Common myeloid progenitor, CD34-positive (primary cell): ENCODE measurements around the gene CKM.

Experiments used
- CTCF ChIA-PET: fragments of 350-600 bp; sonication (Branson Sonifier 250); formaldehyde crosslinking; loops from one replicate; lab custom pipeline; 2021; ENCODE audit warnings: antibody characterized with exemption; lab: Charles Lee
- POLR2A ChIA-PET: fragments of 350-600 bp; sonication (Branson Sonifier 250); formaldehyde crosslinking; loops from one replicate; lab custom pipeline; 2021; ENCODE audit warnings: antibody characterized with exemption; lab: Charles Lee
- DNase-seq, 3 donors: peaks; one replicate each; pipeline versions ENCODE4 v3.0.0 to v3.0.0-alpha.2; 2013
- H3K27ac ChIP-seq, 2 experiments: 1 replicate in 1 of 2; 2 replicates in 1 of 2; pipeline ENCODE4 v1.7.0; 2013; ENCODE audit warnings: inconsistent platforms in 2 of 2, low read length in 2 of 2, mild to moderate bottlenecking in 2 of 2, low read depth in 1 of 2, moderate library complexity in 1 of 2; ENCODE audit not compliant: severe bottlenecking in 2 of 2, insufficient read depth in 1 of 2, poor library complexity in 1 of 2
- H3K27me3 ChIP-seq, 5 experiments: replicated peaks in 2 of 5; 1 replicate in 3 of 5; 2 replicates in 2 of 5; pipeline versions ENCODE4 v1.6.1 to v1.7.0; 2013; ENCODE audit warnings: low read length in 4 of 5, mild to moderate bottlenecking in 2 of 5, moderate library complexity in 2 of 5, inconsistent platforms in 1 of 5; ENCODE audit not compliant: insufficient read depth in 5 of 5, control insufficient read depth in 4 of 5
- H3K36me3 ChIP-seq, 4 experiments: 1 replicate in 2 of 4; 2 replicates in 2 of 4; pipeline versions ENCODE4 v1.6.1 to v1.7.0; 2013; ENCODE audit warnings: low read length in 3 of 4, control low read depth in 1 of 4, mild to moderate bottlenecking in 1 of 4; ENCODE audit not compliant: control insufficient read depth in 4 of 4, insufficient read depth in 4 of 4
- H3K4me1 ChIP-seq, 4 experiments: 1 replicate in 3 of 4; 2 replicates in 1 of 4; pipeline versions ENCODE4 v1.6.1 to v1.7.1; 2013; ENCODE audit warnings: low read length in 3 of 4, mild to moderate bottlenecking in 3 of 4, control low read depth in 1 of 4, inconsistent platforms in 1 of 4, moderate library complexity in 1 of 4; ENCODE audit not compliant: control insufficient read depth in 4 of 4, insufficient read depth in 4 of 4; ENCODE audit errors: control extremely low read depth in 1 of 4
- H3K4me3 ChIP-seq, 7 experiments: 1 replicate in 4 of 7; 2 replicates in 3 of 7; pipeline versions ENCODE4 v1.5.1 to v1.7.0; 2013; ENCODE audit warnings: mild to moderate bottlenecking in 7 of 7, low read length in 6 of 7, moderate library complexity in 6 of 7, inconsistent platforms in 2 of 7, low read depth in 2 of 7, control low read depth in 1 of 7; ENCODE audit not compliant: insufficient read depth in 4 of 7, control insufficient read depth in 1 of 7; ENCODE audit errors: extremely low read depth in 1 of 7
- H3K9me3 ChIP-seq, 5 experiments: 1 replicate in 4 of 5; 2 replicates in 1 of 5; pipeline versions ENCODE4 v1.6.1 to v1.7.1; 2013; ENCODE audit warnings: low read length in 4 of 5, mild to moderate bottlenecking in 2 of 5, inconsistent platforms in 1 of 5, low read depth in 1 of 5, moderate library complexity in 1 of 5; ENCODE audit not compliant: control insufficient read depth in 4 of 5, insufficient read depth in 2 of 5; ENCODE audit errors: control extremely low read depth in 1 of 5
- WGBS: methylation state at CpG from one replicate; pipeline ENCODE4 v1.1.5; 2013; ENCODE audit not compliant: insufficient coverage; 5-methylcytosine and 5-hydroxymethylcytosine counted together

Gene CKM

GRCh38 chr19:45354241-45354842 lies 31.7 kb upstream of the CKM start:
- H3K36me3 ChIP-seq: peaks cover 4 to 76% (median 34%) of the 10 kb centered on the region in 4 experiments
- no peak overlapping the region for H3K4me3 ChIP-seq
- no peaks in the 10 kb centered on the region for H3K27me3 ChIP-seq
- ChIA-PET POLR2A (no interaction called here), CTCF (no interaction called here)
- no peaks in the 10 kb centered on the region for H3K4me1 ChIP-seq
- H3K27ac ChIP-seq: no peak overlapping the region
- DNase-seq: no peak
- H3K9me3 ChIP-seq: no peaks in the 10 kb centered on the region
- WGBS: 94% methylated on average over 8 of the region's 11 CpGs

- Histone ChIP-seq H3K27me3 (peaks cover 0 to under 1% (median 0%) of the 10 kb centered on the region in 5 experiments), H3K4me3 (no peak overlapping the region), H3K36me3 (peaks cover 4 to 64% (median 29%) of the 10 kb centered on the region in 4 experiments), H3K4me1 (no peaks in the 10 kb centered on the region), H3K9me3 (no peaks in the 10 kb centered on the region), H3K27ac (no peak overlapping the region)
- POLR2A ChIA-PET: no interaction called here
- WGBS: 98% methylated on average over 19 of the region's 20 CpGs
- DNase-seq: no peak
- CTCF ChIA-PET: no interaction called here
Measured at GRCh38 chr19:45352914-45353796, 30.5 kb upstream of the CKM start.

GRCh38 chr19:45352471-45352870 lies 29.8 kb upstream of the CKM start:
- WGBS: 97% methylated on average over 11 of the region's 20 CpGs
- DNase-seq: no peak
- no peaks in the 10 kb centered on the region for H3K4me1 ChIP-seq
- ChIA-PET CTCF (no interaction called here), POLR2A (no interaction called here)
- H3K27ac ChIP-seq: no peak overlapping the region
- peaks cover 0 to 7% (median 0%) of the 10 kb centered on the region in 5 experiments for H3K27me3 ChIP-seq
- no peak overlapping the region for H3K4me3 ChIP-seq
- no peaks in the 10 kb centered on the region for H3K9me3 ChIP-seq
- peaks cover 4 to 61% (median 29%) of the 10 kb centered on the region in 4 experiments for H3K36me3 ChIP-seq

- H3K9me3 ChIP-seq: no peaks in the 10 kb centered on the region
- ChIA-PET CTCF (no interaction called here), POLR2A (no interaction called here)
- H3K27me3 ChIP-seq: peaks cover 0 to 12% (median 0%) of the 10 kb centered on the region in 5 experiments
- no peak overlapping the region for H3K27ac ChIP-seq
- WGBS: 96% methylated on average over 13 of the region's 15 CpGs
- H3K36me3 ChIP-seq: peaks cover 4 to 57% (median 27%) of the 10 kb centered on the region in 4 experiments
- H3K4me3 ChIP-seq: no peak overlapping the region
- H3K4me1 ChIP-seq: no peaks in the 10 kb centered on the region
- DNase-seq: no peak
Measured at GRCh38 chr19:45352062-45352461, 29.4 kb upstream of the CKM start.

- H3K4me3 ChIP-seq: no peak overlapping the region
- 83% methylated on average over 11 of the region's 13 CpGs for WGBS
- ChIA-PET POLR2A (no interaction called here), CTCF (no interaction called here)
- no peaks in the 10 kb centered on the region for H3K9me3 ChIP-seq
- peaks cover 3 to 51% (median 25%) of the 10 kb centered on the region in 4 experiments for H3K36me3 ChIP-seq
- peaks cover 0 to 17% (median 3%) of the 10 kb centered on the region in 5 experiments for H3K27me3 ChIP-seq
- no peaks in the 10 kb centered on the region for H3K4me1 ChIP-seq
- H3K27ac ChIP-seq: no peak overlapping the region
- DNase-seq: no peak
Measured at GRCh38 chr19:45351401-45351952, 28.8 kb upstream of the CKM start.

DNA sequence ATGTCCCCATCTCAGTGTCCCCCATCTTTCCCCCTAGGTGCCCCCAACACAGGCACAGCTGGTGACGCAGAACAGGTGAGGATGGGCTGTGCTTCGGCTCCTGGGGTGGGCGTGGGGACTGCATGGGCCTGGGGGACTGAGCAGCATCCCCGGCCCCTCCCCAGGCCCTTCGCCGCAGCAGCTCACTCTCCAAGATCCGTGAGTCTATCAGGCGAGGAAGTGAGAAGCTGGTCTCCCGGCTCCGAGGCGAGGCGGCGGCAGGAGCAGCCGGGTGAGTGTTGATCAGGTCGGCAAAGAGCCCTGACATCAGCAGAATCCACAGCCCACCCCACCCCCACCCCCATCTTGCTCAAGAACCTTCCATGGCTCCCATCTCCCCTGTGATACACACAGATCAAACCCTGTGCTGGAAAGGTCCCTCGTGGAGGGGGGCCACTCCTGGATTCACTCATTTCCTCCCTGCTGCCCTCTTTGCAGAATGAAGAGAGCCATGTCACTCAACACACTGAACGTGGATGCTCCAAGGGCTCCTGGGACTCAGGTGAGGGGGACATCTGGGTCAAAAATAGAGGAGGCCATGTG lies 27.9 kb upstream of the CKM start:
- DNase-seq: no peak
- Histone ChIP-seq H3K4me1 (no peaks in the 10 kb centered on the region), H3K27me3 (peaks cover 0 to 26% (median 3%) of the 10 kb centered on the region in 5 experiments), H3K4me3 (no peak overlapping the region), H3K9me3 (no peaks in the 10 kb centered on the region), H3K36me3 (peaks cover 0 to 43% (median 22%) of the 10 kb centered on the region in 4 experiments), H3K27ac (no peak overlapping the region)
- whole genome bisulfite sequencing: 90% methylated on average over 9 of the region's 17 CpGs
- POLR2A ChIA-PET: no interaction called here
- CTCF ChIA-PET: interaction anchor here (1.2 kb wide), 1 partner anchor 11 kb away, joined by 3 read pairs; no protein-coding TSS in a partner anchor
